GM12873 (cell line): Measurements from ENCODE around the gene TRIM15.
A peak's percentile ranks its signal among the peaks of the same experiment; 100 is the strongest.

Experiments used
- TF ChIP-seq, protein P1 (sequence below): IDR thresholded peaks from 2 replicates; pipeline ENCODE4 v1.5.1; 2012; ENCODE audit warnings: low read depth, mild to moderate bottlenecking, moderate library complexity, low read length, control low read depth; ENCODE audit not compliant: insufficient read depth; ENCODE audit errors: missing control alignments

TRIM15 gene

GRCh38 chr6:30216096-30216495 lies 52.8 kb downstream of the TRIM15 start:
- TF ChIP-seq, protein P1, sequence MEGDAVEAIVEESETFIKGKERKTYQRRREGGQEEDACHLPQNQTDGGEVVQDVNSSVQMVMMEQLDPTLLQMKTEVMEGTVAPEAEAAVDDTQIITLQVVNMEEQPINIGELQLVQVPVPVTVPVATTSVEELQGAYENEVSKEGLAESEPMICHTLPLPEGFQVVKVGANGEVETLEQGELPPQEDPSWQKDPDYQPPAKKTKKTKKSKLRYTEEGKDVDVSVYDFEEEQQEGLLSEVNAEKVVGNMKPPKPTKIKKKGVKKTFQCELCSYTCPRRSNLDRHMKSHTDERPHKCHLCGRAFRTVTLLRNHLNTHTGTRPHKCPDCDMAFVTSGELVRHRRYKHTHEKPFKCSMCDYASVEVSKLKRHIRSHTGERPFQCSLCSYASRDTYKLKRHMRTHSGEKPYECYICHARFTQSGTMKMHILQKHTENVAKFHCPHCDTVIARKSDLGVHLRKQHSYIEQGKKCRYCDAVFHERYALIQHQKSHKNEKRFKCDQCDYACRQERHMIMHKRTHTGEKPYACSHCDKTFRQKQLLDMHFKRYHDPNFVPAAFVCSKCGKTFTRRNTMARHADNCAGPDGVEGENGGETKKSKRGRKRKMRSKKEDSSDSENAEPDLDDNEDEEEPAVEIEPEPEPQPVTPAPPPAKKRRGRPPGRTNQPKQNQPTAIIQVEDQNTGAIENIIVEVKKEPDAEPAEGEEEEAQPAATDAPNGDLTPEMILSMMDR, result no peak

GRCh38 chr6:30219244-30219643 lies 55.9 kb downstream of the TRIM15 start:
- TF ChIP-seq, protein P1, result peak; percentile 92
